OCI-LY7 (cell line): ENCODE results near the gene TARP.

Experiments used
- BruUV-seq: library from RNA; stranded (reverse); fragments of 400-500 nt; replicated peaks from 2 replicates; lab custom pipeline; 2021; lab: Mats Ljungman, UMichigan
- CTCF ChIA-PET: fragments of 300-600 bp; sonication (Branson Sonifier 250); formaldehyde crosslinking; loops from one replicate; lab custom pipeline; 2022; ENCODE audit warnings: antibody characterized with exemption; ENCODE audit not compliant: unreplicated experiment; lab: Charles Lee
- POLR2A ChIA-PET: fragments of 300-600 bp; sonication (Branson Sonifier 250); formaldehyde crosslinking; loops from one replicate; lab custom pipeline; 2022; ENCODE audit warnings: antibody characterized with exemption; lab: Charles Lee
- DNase-seq: peaks from one replicate; pipeline ENCODE4 v3.0.0-alpha.2; 2015; ENCODE audit warnings: low spot score
- H2AFZ ChIP-seq: fragments of 200-600 bp; sonication (generic), shearing (Covaris generic); 2 replicates; pipeline ENCODE4 v1.6.1; 2014; ENCODE audit warnings: mild to moderate bottlenecking, antibody characterized with exemption, low read length, moderate library complexity
- H3K27ac ChIP-seq: fragments of 200-600 bp; sonication (generic); 2 replicates; pipeline ENCODE4 v1.5.1; 2014; ENCODE audit warnings: mixed run types, low read depth, mild to moderate bottlenecking, moderate library complexity, low read length, inconsistent platforms; ENCODE audit not compliant: poor library complexity, severe bottlenecking
- H3K36me3 ChIP-seq: fragments of 200-600 bp; sonication (generic); 2 replicates; pipeline ENCODE4 v1.6.1; 2014; ENCODE audit warnings: mild to moderate bottlenecking, antibody characterized with exemption, low read length, moderate library complexity, mixed read lengths; ENCODE audit not compliant: insufficient read depth
- H3K4me1 ChIP-seq: fragments of 200-600 bp; sonication (generic); 2 replicates; pipeline ENCODE4 v1.5.1; 2014; ENCODE audit warnings: mild to moderate bottlenecking, low read length; ENCODE audit not compliant: insufficient read depth, poor library complexity, severe bottlenecking
- H3K4me2 ChIP-seq: fragments of 200-600 bp; sonication (generic); 2 replicates; pipeline ENCODE4 v1.6.1; 2014; ENCODE audit warnings: mild to moderate bottlenecking, low read length
- H3K4me3 ChIP-seq: fragments of 200-600 bp; sonication (generic); 2 replicates; pipeline ENCODE4 v1.5.1; 2014; ENCODE audit warnings: mild to moderate bottlenecking, low read depth, low read length; ENCODE audit not compliant: poor library complexity, severe bottlenecking
- H3K79me2 ChIP-seq: fragments of 200-600 bp; sonication (generic); 2 replicates; pipeline ENCODE4 v1.6.1; 2016; ENCODE audit warnings: low read depth, mild to moderate bottlenecking, low read length, moderate library complexity, mixed read lengths; ENCODE audit not compliant: insufficient read depth
- H3K9me2 ChIP-seq: fragments of 200-600 bp; sonication (generic); 2 replicates; pipeline ENCODE4 v1.6.1; 2016; ENCODE audit warnings: mild to moderate bottlenecking, low read length, mixed read lengths; ENCODE audit not compliant: insufficient read depth
- H3K9me3 ChIP-seq: fragments of 200-600 bp; sonication (generic); 2 replicates; pipeline ENCODE4 v1.6.1; 2014; ENCODE audit warnings: mild to moderate bottlenecking, mixed run types, low read length, mixed read lengths
- H4K20me1 ChIP-seq: fragments of 200-600 bp; sonication (generic); 2 replicates; pipeline ENCODE4 v1.6.1; 2014; ENCODE audit warnings: mild to moderate bottlenecking, antibody characterized with exemption, low read length, moderate library complexity, mixed read lengths; ENCODE audit not compliant: insufficient read depth
- CTCF ChIP-seq: fragments of 200-600 bp; sonication (generic); conservative IDR thresholded peaks from 2 replicates; pipeline ENCODE4 v1.5.1; 2014; ENCODE audit warnings: mild to moderate bottlenecking, antibody characterized with exemption, low read length, moderate library complexity, mixed read lengths
- EZH2phosphoT487 ChIP-seq: fragments of 200-600 bp; sonication (generic); IDR thresholded peaks from 2 replicates; pipeline ENCODE4 v1.6.1; 2018; ENCODE audit warnings: low read depth, borderline replicate concordance, mild to moderate bottlenecking, mixed run types, antibody characterized with exemption, low read length, moderate library complexity, mixed read lengths
- intact Hi-C: fragments of 100-400 bp; cut with micrococcal nuclease; formaldehyde crosslinking; loops from one replicate; pipeline ENCODE4 v1.10.0; 2022; ENCODE audit not compliant: unreplicated experiment

The TARP gene

GRCh38 chr7:38283809-38284208 is 10.4 kb upstream of the TARP start:
- no peaks in the 10 kb centered on the region for H4K20me1 ChIP-seq
- CTCF ChIA-PET, result no interaction called here

GRCh38 chr7:38283107-38283506 is 9.7 kb upstream of the TARP start:
- CTCF ChIA-PET, result no interaction called here
- intact Hi-C loops, result no loop called here

More at GRCh38 chr7:38283809-38284208, 10.4 kb upstream of the TARP start:
- BruUV-seq, result no TSS peak
- no peaks in the 10 kb centered on the region for H3K79me2 ChIP-seq
- POLR2A ChIA-PET, result interaction anchor here (0.6 kb wide), 1 partner anchor 75 kb away, joined by 3 read pairs; no protein-coding TSS in a partner anchor
- TF ChIP-seq CTCF, result no peak
- TF ChIP-seq EZH2phosphoT487, result no peak
- intact Hi-C loops, result no loop called here
- no peak overlapping the region for H2AFZ ChIP-seq
- H3K27ac ChIP-seq, result no peak overlapping the region
- H3K4me2 ChIP-seq, result no peak overlapping the region
- no peak overlapping the region for H3K4me3 ChIP-seq
- H3K9me2 ChIP-seq, result no peaks in the 10 kb centered on the region
- H3K4me1 ChIP-seq, result no peaks in the 10 kb centered on the region
- no peaks in the 10 kb centered on the region for H3K36me3 ChIP-seq
- DNase-seq, result no peak
- no peaks in the 10 kb centered on the region for H3K9me3 ChIP-seq

More at GRCh38 chr7:38283107-38283506, 9.7 kb upstream of the TARP start:
- H3K4me3 ChIP-seq, result no peak overlapping the region
- H3K27ac ChIP-seq, result no peak overlapping the region
- no peaks in the 10 kb centered on the region for H3K9me3 ChIP-seq
- no peak overlapping the region for H3K4me2 ChIP-seq
- no peaks in the 10 kb centered on the region for H4K20me1 ChIP-seq
- no peaks in the 10 kb centered on the region for H3K79me2 ChIP-seq
- H3K4me1 ChIP-seq, result no peaks in the 10 kb centered on the region
- DNase-seq, result no peak
- H3K36me3 ChIP-seq, result no peaks in the 10 kb centered on the region
- no peak overlapping the region for H2AFZ ChIP-seq
- no peaks in the 10 kb centered on the region for H3K9me2 ChIP-seq
- TF ChIP-seq EZH2phosphoT487 (no peak), CTCF (no peak)
- no TSS peak for BruUV-seq
- POLR2A ChIA-PET, result interaction anchor here (0.6 to 1.6 kb wide), 2 partner anchors 9 to 1617 kb away, joined by 3 to 6 read pairs; no protein-coding TSS in a partner anchor
